Endodermal cell (in vitro differentiated cells): ENCODE data around the gene SFXN5. TPM values are rescaled to one million over a fixed set of nuclear protein-coding genes. Genes with fewer than 3 reads are reported as not detected.

Experiments used
- DNase-seq: peaks from one replicate; pipeline ENCODE4 v3.0.0-alpha.2; 2017
- H3K27ac ChIP-seq: 2 replicates; pipeline ENCODE4 v1.5.1; 2013; ENCODE audit warnings: mild to moderate bottlenecking, low read depth, low read length, moderate library complexity
- H3K27me3 ChIP-seq: 2 replicates; pipeline ENCODE4 v1.6.1; 2013; ENCODE audit warnings: mild to moderate bottlenecking, low read length, moderate library complexity; ENCODE audit not compliant: insufficient read depth, control insufficient read depth, poor library complexity, severe bottlenecking
- H3K36me3 ChIP-seq: 2 replicates; pipeline ENCODE4 v1.7.0; 2013; ENCODE audit warnings: mild to moderate bottlenecking, low read length, moderate library complexity; ENCODE audit not compliant: control insufficient read depth, insufficient read depth
- H3K4me1 ChIP-seq: one replicate; pipeline ENCODE4 v1.7.0; 2013; ENCODE audit warnings: low read length; ENCODE audit not compliant: control insufficient read depth, insufficient read depth
- H3K4me3 ChIP-seq: 2 replicates; pipeline ENCODE4 v1.5.1; 2013; ENCODE audit warnings: mild to moderate bottlenecking, low read length, moderate library complexity
- H3K9ac ChIP-seq: 2 replicates; pipeline ENCODE4 v1.6.1; 2013; ENCODE audit warnings: mild to moderate bottlenecking, low read length, moderate library complexity; ENCODE audit not compliant: poor library complexity, severe bottlenecking; ENCODE audit errors: extremely low read depth
- H3K9me3 ChIP-seq: 2 replicates; pipeline ENCODE4 v1.6.1; 2013; ENCODE audit warnings: mild to moderate bottlenecking, low read length, moderate library complexity; ENCODE audit not compliant: control insufficient read depth
- H3K27ac Mint-ChIP-seq: 2 replicates; pipeline ENCODE4 v1.8.0; 2020; ENCODE audit warnings: mixed read lengths
- H3K27me3 Mint-ChIP-seq: 2 replicates; pipeline ENCODE4 v1.8.0; 2021; ENCODE audit warnings: mild to moderate bottlenecking, mixed read lengths; ENCODE audit not compliant: insufficient read depth
- H3K36me3 Mint-ChIP-seq: 2 replicates; pipeline ENCODE4 v1.8.0; 2020; ENCODE audit warnings: low read depth, mixed read lengths
- H3K4me1 Mint-ChIP-seq: 2 replicates; pipeline ENCODE4 v1.8.0; 2020; ENCODE audit warnings: mixed read lengths
- H3K4me3 Mint-ChIP-seq: 2 replicates; pipeline ENCODE4 v1.8.0; 2020; ENCODE audit warnings: mild to moderate bottlenecking, moderate library complexity, mixed read lengths
- H3K9me3 Mint-ChIP-seq: 2 replicates; pipeline ENCODE4 v1.8.0; 2020; ENCODE audit warnings: mild to moderate bottlenecking, mixed read lengths
- CTCF ChIP-seq: fragments of 200-600 bp; sonication (generic); conservative IDR thresholded peaks from 2 replicates; pipeline ENCODE4 v1.5.0; 2021; ENCODE audit warnings: antibody characterized with exemption, mild to moderate bottlenecking
- WGBS, 2 experiments: methylation state at CpG; one replicate each; pipeline versions ENCODE4 v1.1.5 to v1.1.7; 2013; ENCODE audit warnings: missing lambda C conversion rate in 2 of 2, mixed read lengths in 1 of 2; ENCODE audit not compliant: insufficient coverage in 1 of 2, insufficient read length in 1 of 2; 5-methylcytosine and 5-hydroxymethylcytosine counted together
- total RNA-seq, 2 donors: library from RNA; stranded (reverse); fragmentation: NEBNext Ultra II Directional in 1 of 2; extraction: Animal tissue kit (Norgen Biotek cat#: 25700) in 1 of 2; gene quantifications; 2 replicates in 1 of 2; 3 replicates in 1 of 2; pipeline ENCODE4 v1.2.1, GENCODE V29; 2021

Gene SFXN5
- total RNA-seq, 2 donors from 2014 or later, result 30.7 to 32.8 TPM

- Histone ChIP-seq H3K4me1 (no peaks in the 10 kb centered on the region), H3K36me3 (no peaks in the 10 kb centered on the region), H3K9me3 (no peaks in the 10 kb centered on the region), H3K4me3 (no peak overlapping the region), H3K27ac (no peak overlapping the region), H3K27me3 (no peaks in the 10 kb centered on the region), H3K9ac (no peak overlapping the region)
- no peak for DNase-seq
- peaks cover 10% of the 10 kb centered on the region for H3K36me3 Mint-ChIP-seq
- H3K4me1 Mint-ChIP-seq, result peaks cover 13% of the 10 kb centered on the region
- 93 to 96% methylated on average over 5 to 6 of the region's 6 CpGs for WGBS, 2 experiments
- no peak overlapping the region for H3K4me3 Mint-ChIP-seq
- H3K27me3 Mint-ChIP-seq, result no peaks in the 10 kb centered on the region
- no peak overlapping the region for H3K27ac Mint-ChIP-seq
- H3K9me3 Mint-ChIP-seq, result no peaks in the 10 kb centered on the region
- TF ChIP-seq CTCF, result no peak
Measured at GRCh38 chr2:72994991-72995380, 76.5 kb downstream of the SFXN5 start.

GRCh38 chr2:72994282-72994990 lies 77.1 kb downstream of the SFXN5 start:
- H3K4me3 ChIP-seq, result no peak overlapping the region
- Mint-ChIP-seq H3K4me1 (peaks cover 13% of the 10 kb centered on the region), H3K9me3 (no peaks in the 10 kb centered on the region), H3K27ac (no peak overlapping the region), H3K27me3 (no peaks in the 10 kb centered on the region), H3K36me3 (peaks cover 10% of the 10 kb centered on the region), H3K4me3 (no peak overlapping the region)
- no peak overlapping the region for H3K9ac ChIP-seq
- WGBS, 2 experiments, result 92 to 94% methylated on average over 9 to 10 of the region's 10 CpGs
- TF ChIP-seq CTCF, result no peak
- H3K36me3 ChIP-seq, result no peaks in the 10 kb centered on the region
- no peaks in the 10 kb centered on the region for H3K9me3 ChIP-seq
- peak; percentile 44 for DNase-seq
- no peaks in the 10 kb centered on the region for H3K4me1 ChIP-seq
- no peaks in the 10 kb centered on the region for H3K27me3 ChIP-seq
- H3K27ac ChIP-seq, result no peak overlapping the region

GRCh38 chr2:72993933-72994280 lies 77.6 kb downstream of the SFXN5 start:
- Histone ChIP-seq H3K4me1 (no peaks in the 10 kb centered on the region), H3K9ac (no peak overlapping the region), H3K27ac (no peak overlapping the region), H3K36me3 (no peaks in the 10 kb centered on the region), H3K4me3 (no peak overlapping the region), H3K9me3 (no peaks in the 10 kb centered on the region), H3K27me3 (no peaks in the 10 kb centered on the region)
- WGBS, 2 experiments, result 81% methylated on average over 5 of the region's 5 CpGs; no CpG with 5 or more reads in 1 of the 2 experiments
- H3K4me3 Mint-ChIP-seq, result no peak overlapping the region
- peaks cover 13% of the 10 kb centered on the region for H3K4me1 Mint-ChIP-seq
- H3K27me3 Mint-ChIP-seq, result no peaks in the 10 kb centered on the region
- DNase-seq, result no peak
- TF ChIP-seq CTCF, result no peak
- H3K27ac Mint-ChIP-seq, result no peak overlapping the region
- no peaks in the 10 kb centered on the region for H3K9me3 Mint-ChIP-seq
- H3K36me3 Mint-ChIP-seq, result peaks cover 10% of the 10 kb centered on the region
